Loucy (cell line): ENCODE results near the gene LMO7.

Experiments
- CTCF ChIP-seq: fragments of 200-600 bp; sonication (generic); conservative IDR thresholded peaks from 2 replicates; pipeline ENCODE4 v1.5.1; 2014; ENCODE audit warnings: mild to moderate bottlenecking, antibody characterized with exemption, low read length
- EZH2phosphoT487 ChIP-seq: fragments of 200-600 bp; IDR thresholded peaks from 2 replicates; pipeline ENCODE4 v1.6.1; 2018; ENCODE audit warnings: antibody characterized with exemption, mild to moderate bottlenecking, moderate library complexity, borderline replicate concordance

- TF ChIP-seq CTCF (no peak), EZH2phosphoT487 (no peak)
These were observed 207.9 kb downstream of the LMO7 start for GRCh38 chr13:75843991-75844390.
